Fibroblast of lung (primary cell): Measurements from ENCODE around the gene NR4A1.

Source experiments
- EZH2 ChIP-seq: IDR thresholded peaks from 2 replicates; pipeline ENCODE4 v1.5.1; 2012; ENCODE audit warnings: low read length, control low read depth, mild to moderate bottlenecking; ENCODE audit errors: missing control alignments
- TF ChIP-seq, protein P1 (sequence below), 2 donors: IDR thresholded peaks in 1 of 2; conservative IDR thresholded peaks in 1 of 2; 1 replicate in 1 of 2; 2 replicates in 1 of 2; pipeline ENCODE4 v1.5.1; 2011 to 2012; ENCODE audit warnings: low read length in 2 of 2, control low read depth in 1 of 2, inconsistent platforms in 1 of 2, low read depth in 1 of 2, mild to moderate bottlenecking in 1 of 2

DNA sequence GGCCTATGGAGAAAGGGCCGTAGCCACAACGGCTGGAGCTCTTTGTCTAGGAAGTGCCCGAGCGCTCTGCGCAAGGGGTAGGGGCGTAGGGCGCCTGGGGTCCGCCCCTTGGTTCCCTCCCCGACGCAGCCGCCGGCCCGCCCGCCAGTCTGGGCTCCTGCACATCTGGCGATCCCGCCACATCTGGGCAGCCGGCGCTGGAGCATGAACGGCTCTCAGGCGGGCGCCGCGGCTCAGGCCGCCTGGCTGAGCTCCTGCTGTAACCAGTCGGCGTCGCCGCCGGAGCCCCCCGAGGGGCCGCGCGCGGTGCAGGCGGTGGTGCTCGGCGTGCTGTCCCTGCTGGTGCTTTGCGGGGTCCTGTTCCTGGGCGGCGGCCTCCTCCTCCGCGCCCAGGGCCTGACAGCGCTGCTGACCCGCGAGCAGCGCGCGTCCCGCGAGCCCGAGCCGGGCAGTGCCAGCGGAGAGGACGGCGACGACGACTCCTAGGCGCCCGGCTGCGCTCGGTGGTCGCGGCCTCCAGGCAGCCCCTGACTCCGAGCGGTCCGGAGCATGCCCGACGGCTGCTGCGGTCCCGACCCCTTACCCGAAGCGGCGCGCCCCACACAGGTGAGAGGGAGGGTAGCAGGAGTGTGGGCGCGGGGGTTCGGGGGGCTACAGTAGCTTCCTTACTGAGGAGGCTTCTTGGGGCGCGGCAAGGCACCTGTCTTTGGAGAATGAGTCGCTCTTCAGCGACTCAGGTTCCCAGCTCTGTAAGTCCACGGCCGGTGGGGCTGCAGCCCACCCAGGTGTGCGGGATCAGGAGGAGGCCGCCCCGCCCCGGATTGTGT is 28.5 kb downstream of the NR4A1 start, which contains the start of gene SMIM41:
- TF ChIP-seq, protein P1, sequence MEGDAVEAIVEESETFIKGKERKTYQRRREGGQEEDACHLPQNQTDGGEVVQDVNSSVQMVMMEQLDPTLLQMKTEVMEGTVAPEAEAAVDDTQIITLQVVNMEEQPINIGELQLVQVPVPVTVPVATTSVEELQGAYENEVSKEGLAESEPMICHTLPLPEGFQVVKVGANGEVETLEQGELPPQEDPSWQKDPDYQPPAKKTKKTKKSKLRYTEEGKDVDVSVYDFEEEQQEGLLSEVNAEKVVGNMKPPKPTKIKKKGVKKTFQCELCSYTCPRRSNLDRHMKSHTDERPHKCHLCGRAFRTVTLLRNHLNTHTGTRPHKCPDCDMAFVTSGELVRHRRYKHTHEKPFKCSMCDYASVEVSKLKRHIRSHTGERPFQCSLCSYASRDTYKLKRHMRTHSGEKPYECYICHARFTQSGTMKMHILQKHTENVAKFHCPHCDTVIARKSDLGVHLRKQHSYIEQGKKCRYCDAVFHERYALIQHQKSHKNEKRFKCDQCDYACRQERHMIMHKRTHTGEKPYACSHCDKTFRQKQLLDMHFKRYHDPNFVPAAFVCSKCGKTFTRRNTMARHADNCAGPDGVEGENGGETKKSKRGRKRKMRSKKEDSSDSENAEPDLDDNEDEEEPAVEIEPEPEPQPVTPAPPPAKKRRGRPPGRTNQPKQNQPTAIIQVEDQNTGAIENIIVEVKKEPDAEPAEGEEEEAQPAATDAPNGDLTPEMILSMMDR (conservative IDR thresholded peaks at IDR 0.05 in 1 of 2, IDR thresholded peaks at IDR 0.05 in 1 of 2; ENCODE audit: low read depth in 1 of 2, low read length in 2 of 2), result no peak
- no peak for TF ChIP-seq EZH2
